ENCODE data around the gene FGF7.

DNA sequence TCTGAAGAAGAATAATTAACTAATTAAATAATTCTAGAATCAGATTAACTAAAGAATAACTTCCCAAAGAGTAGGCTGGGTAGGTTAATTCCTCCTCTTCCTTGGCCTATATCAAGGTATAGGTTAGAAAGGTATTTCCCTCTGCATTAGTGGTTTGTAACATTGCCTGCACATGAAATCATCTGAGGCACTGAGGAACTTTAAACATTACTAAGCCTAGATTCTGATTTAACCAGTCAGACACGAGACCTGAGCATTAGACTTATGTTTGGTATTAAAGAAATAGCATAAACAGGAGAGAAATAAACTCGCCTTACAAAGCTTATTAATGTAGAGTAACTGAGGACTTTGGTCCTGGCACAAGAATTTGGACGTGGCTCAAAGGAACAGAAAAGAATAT lies 84.2 kb downstream of the FGF7 start:
- no peak for TF ChIP-seq CTCF (conservative IDR thresholded peaks at IDR 0.05)
- no peak for TF ChIP-seq ZFX (IDR thresholded peaks at IDR 0.05)
